Transverse colon (tissue), 4 donors: ENCODE measurements around the gene WDR64.
"Not testable (repeated sequence)": the region's sequence is repeated elsewhere in the genome, so short reads cannot be mapped to it uniquely, and the experiment has no call there.

Source experiments
- CTCF ChIP-seq, 5 experiments: fragments of 200-600 bp in 3 of 5; fragments of 450-650 bp in 2 of 5; sonication (generic) in 3 of 5; IDR thresholded peaks; 1 replicate in 2 of 5; 2 replicates in 3 of 5; pipeline ENCODE4 v1.5.1; 2016 to 2017; ENCODE audit warnings: antibody characterized with exemption in 5 of 5, inconsistent platforms in 3 of 5, mild to moderate bottlenecking in 2 of 5, moderate library complexity in 1 of 5
- POLR2AphosphoS5 ChIP-seq, 3 donors: sonication (generic); formaldehyde crosslinking; IDR thresholded peaks; one replicate each; pipeline ENCODE4 v1.6.1; 2016; ENCODE audit warnings: antibody characterized with exemption in 3 of 3

GRCh38 chr1:241804706-241805105 is 152.6 kb downstream of the WDR64 start:
- TF ChIP-seq CTCF, POLR2AphosphoS5 (IDR thresholded peaks at IDR 0.05): not testable (repeated sequence)
